VCaP (cell line): ENCODE measurements around the gene NEB.
A peak's percentile ranks its signal among the peaks of the same experiment; 100 is the strongest.

Experiments used
- H3K27ac ChIP-seq: fragments of 450-650 bp; 2 replicates; pipeline ENCODE4 v1.5.1; 2017
- CTCF ChIP-seq: fragments of 450-650 bp; conservative IDR thresholded peaks from 2 replicates; pipeline ENCODE4 v1.5.1; 2017; ENCODE audit warnings: mild to moderate bottlenecking, moderate library complexity

The NEB gene

DNA sequence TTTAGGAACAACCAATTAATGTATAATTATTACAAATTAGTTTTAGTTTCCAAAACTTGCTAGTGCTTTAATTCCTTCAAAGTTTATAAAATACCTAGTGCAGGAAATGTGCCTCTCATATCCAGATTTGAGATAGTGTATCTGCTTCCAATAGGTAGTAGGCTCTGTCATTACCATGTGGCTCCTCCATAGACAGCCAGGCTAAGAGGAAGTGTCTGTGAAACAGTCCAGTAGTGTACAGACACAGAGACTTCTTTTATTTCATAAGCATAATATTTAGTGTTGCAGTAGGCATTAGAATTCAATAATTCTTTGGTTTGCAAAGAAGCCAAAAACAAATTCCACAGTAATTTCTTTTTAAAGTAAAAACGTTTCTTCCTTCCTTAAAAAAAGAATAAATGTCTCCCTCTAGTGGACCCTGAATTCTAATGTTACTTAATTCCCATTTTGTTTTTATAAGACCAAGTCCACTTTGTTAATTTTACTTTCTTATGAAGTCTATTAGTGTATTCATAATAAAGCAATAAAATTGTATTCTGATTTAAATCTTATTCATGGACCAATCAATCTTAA is 101.2 kb downstream of the NEB start:
- peak; percentile 50 for TF ChIP-seq CTCF
- no peak overlapping the region for H3K27ac ChIP-seq

DNA sequence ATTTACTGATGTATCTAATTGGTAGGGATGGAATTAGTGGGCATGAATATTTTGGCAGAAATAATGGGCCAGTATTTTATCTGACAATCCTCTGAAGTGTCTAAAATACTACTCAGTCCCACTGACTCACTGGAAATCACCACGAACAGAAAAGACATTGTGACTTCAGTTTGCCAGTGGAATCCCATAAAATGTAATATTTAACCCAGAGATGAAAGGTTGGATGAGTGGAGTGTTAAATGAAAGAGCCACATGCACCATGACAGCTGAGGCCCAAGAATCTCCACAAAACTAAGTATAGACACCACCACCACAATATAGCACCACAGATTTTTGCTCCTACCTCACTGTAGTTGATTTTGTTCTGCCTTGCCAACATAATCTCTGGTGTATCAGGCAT is 103.9 kb downstream of the NEB start:
- peak overlapping the region; percentile 20; the same call in 1 of the 2 replicates for H3K27ac ChIP-seq
- TF ChIP-seq CTCF = no peak

DNA sequence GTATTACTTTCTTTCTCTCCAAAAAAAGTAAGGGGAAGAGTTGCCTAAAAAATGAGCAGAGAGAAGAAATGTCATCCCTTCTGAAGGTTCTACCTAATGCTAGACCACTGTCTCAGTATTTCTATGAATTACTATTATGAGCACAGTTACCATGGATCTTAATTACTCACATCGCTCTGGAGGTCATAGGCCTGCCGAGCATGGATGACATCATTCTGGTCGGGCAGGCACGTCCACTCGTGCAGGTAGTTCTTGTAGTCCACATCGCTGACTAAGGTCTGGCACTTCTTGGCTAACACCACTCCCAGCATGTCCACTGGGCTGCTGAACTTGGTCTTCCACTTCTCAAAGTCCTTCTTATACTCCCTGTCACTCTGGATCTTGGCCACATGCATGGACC is 106.9 kb downstream of the NEB start:
- no peak for TF ChIP-seq CTCF
- no peak overlapping the region for H3K27ac ChIP-seq

- no peak for TF ChIP-seq CTCF
- no peak overlapping the region for H3K27ac ChIP-seq
Observed at GRCh38 chr2:151624271-151624670, 110.0 kb downstream of the NEB start.

- H3K27ac ChIP-seq = no peak overlapping the region
- TF ChIP-seq CTCF = no peak
Observed at GRCh38 chr2:151623631-151624030, 110.6 kb downstream of the NEB start.

- H3K27ac ChIP-seq = no peak overlapping the region
- TF ChIP-seq CTCF = no peak
Observed at GRCh38 chr2:151620761-151621160, 113.5 kb downstream of the NEB start.

DNA sequence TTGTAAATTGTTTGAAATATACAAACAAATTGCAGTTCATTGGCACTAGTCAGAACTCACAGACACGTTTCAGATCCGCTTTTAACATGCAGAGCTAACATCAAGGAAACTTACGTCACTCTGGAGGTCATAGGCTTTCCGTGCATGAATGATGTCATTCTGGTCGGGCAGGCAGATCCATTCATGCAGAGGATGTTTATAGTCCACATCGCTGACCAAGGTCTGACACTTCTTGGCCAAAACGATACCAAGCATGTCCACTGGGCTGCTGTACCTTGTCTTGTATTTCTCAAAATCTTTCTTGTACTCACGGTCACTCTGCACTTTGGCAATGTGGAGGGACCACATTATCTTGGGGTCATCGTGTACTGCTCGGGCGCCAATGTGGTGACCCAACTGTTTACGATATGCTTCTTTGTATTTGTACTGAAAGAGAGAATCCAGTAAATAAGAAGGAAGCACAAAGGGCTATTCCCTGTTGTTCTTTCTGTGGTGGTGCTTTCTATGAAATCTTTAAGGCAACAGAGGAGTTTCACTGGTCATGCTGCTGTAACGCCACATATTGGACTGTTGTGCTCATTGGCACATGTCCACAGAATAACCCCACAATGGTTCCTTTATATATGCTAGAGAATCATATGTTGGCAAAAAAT is 114.8 kb downstream of the NEB start:
- TF ChIP-seq CTCF = peak; percentile 29; the same call in 1 of the 2 replicates
- no peak overlapping the region for H3K27ac ChIP-seq
